ENCODE data around the gene ZNF462.

The ZNF462 gene

GRCh38 chr9:106922026-106922425 lies 59.1 kb downstream of the ZNF462 start:
- H3K27ac ChIP-seq (ENCODE audit: poor library complexity, severe bottlenecking): peak overlapping the region; percentile 24
- DNase-seq (ENCODE audit: low spot score): no peak
- H3K4me1 ChIP-seq (ENCODE audit: insufficient read depth, poor library complexity, severe bottlenecking): peaks cover 37% of the 10 kb centered on the region

DNA sequence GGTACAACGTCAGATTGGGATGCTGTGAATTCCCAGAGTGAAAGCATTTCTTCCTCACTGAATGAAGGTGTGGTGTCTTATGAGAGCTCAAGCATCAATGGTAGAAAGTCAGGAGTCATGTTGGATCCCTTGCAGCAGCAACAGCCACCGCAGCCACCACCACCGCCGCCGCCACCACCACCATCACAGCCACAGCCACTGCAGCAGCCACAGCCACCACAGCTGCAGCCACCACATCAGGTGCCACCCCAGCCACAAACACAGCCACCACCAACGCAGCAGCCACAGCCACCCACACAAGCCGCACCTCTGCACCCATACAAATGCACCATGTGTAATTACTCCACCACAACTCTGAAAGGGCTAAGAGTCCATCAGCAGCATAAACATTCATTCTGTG lies 62.4 kb downstream of the ZNF462 start:
- H3K36me3 ChIP-seq (ENCODE audit: low read depth): peaks cover 72% of the 10 kb centered on the region
- H3K9me3 ChIP-seq (ENCODE audit: severe bottlenecking): no peaks in the 10 kb centered on the region
- H3K4me3 ChIP-seq (ENCODE audit: severe bottlenecking): no peak overlapping the region
- TF ChIP-seq, protein P1, sequence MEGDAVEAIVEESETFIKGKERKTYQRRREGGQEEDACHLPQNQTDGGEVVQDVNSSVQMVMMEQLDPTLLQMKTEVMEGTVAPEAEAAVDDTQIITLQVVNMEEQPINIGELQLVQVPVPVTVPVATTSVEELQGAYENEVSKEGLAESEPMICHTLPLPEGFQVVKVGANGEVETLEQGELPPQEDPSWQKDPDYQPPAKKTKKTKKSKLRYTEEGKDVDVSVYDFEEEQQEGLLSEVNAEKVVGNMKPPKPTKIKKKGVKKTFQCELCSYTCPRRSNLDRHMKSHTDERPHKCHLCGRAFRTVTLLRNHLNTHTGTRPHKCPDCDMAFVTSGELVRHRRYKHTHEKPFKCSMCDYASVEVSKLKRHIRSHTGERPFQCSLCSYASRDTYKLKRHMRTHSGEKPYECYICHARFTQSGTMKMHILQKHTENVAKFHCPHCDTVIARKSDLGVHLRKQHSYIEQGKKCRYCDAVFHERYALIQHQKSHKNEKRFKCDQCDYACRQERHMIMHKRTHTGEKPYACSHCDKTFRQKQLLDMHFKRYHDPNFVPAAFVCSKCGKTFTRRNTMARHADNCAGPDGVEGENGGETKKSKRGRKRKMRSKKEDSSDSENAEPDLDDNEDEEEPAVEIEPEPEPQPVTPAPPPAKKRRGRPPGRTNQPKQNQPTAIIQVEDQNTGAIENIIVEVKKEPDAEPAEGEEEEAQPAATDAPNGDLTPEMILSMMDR (IDR thresholded peaks at IDR 0.05; ENCODE audit: poor library complexity, severe bottlenecking): no peak
- ATAC-seq (ENCODE audit: low read depth): no peak
- H3K27ac ChIP-seq (ENCODE audit: poor library complexity, severe bottlenecking): no peak overlapping the region
- no peaks in the 10 kb centered on the region for H3K27me3 ChIP-seq (ENCODE audit: insufficient read depth, poor library complexity, severe bottlenecking)
- DNase-seq (ENCODE audit: low spot score): no peak
- H3K4me1 ChIP-seq (ENCODE audit: insufficient read depth, poor library complexity, severe bottlenecking): peaks cover 17% of the 10 kb centered on the region

More at GRCh38 chr9:106922026-106922425, 59.1 kb downstream of the ZNF462 start:
- Histone ChIP-seq H3K9me3 (ENCODE audit: severe bottlenecking) (no peaks in the 10 kb centered on the region), H3K4me3 (ENCODE audit: severe bottlenecking) (no peak overlapping the region), H3K36me3 (ENCODE audit: low read depth) (peaks cover 52% of the 10 kb centered on the region), H3K27me3 (ENCODE audit: insufficient read depth, poor library complexity, severe bottlenecking) (no peaks in the 10 kb centered on the region)
- no peak for ATAC-seq (ENCODE audit: low read depth)
- TF ChIP-seq, protein P1 (IDR thresholded peaks at IDR 0.05; ENCODE audit: poor library complexity, severe bottlenecking): no peak

GRCh38 chr9:106927916-106928315 lies 65.0 kb downstream of the ZNF462 start:
- TF ChIP-seq, protein P1 (IDR thresholded peaks at IDR 0.05; ENCODE audit: poor library complexity, severe bottlenecking): no peak
- H3K27me3 ChIP-seq (ENCODE audit: insufficient read depth, poor library complexity, severe bottlenecking): no peaks in the 10 kb centered on the region
- no peak overlapping the region for H3K4me3 ChIP-seq (ENCODE audit: severe bottlenecking)
- H3K9me3 ChIP-seq (ENCODE audit: severe bottlenecking): no peaks in the 10 kb centered on the region
- no peak overlapping the region for H3K27ac ChIP-seq (ENCODE audit: poor library complexity, severe bottlenecking)
- H3K36me3 ChIP-seq (ENCODE audit: low read depth): peaks cover 95% of the 10 kb centered on the region
- no peak for ATAC-seq (ENCODE audit: low read depth)
- no peak for DNase-seq (ENCODE audit: low spot score)
- H3K4me1 ChIP-seq (ENCODE audit: insufficient read depth, poor library complexity, severe bottlenecking): no peaks in the 10 kb centered on the region

DNA sequence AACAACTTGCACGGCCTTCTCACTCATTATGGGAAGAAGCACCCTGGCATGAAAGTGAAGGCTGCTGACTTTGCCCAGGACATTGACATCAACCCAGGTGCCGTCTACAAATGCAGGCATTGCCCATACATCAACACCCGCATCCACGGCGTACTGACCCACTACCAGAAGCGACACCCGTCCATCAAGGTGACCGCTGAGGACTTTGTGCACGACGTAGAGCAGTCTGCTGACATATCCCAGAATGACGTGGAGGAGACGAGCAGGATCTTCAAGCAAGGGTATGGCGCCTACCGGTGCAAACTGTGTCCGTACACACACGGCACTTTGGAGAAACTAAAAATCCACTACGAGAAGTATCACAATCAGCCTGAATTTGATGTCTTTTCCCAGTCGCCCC lies 65.4 kb downstream of the ZNF462 start:
- Histone ChIP-seq H3K4me1 (ENCODE audit: insufficient read depth, poor library complexity, severe bottlenecking) (no peaks in the 10 kb centered on the region), H3K36me3 (ENCODE audit: low read depth) (peaks cover 95% of the 10 kb centered on the region), H3K27ac (ENCODE audit: poor library complexity, severe bottlenecking) (no peak overlapping the region), H3K4me3 (ENCODE audit: severe bottlenecking) (no peak overlapping the region), H3K27me3 (ENCODE audit: insufficient read depth, poor library complexity, severe bottlenecking) (no peaks in the 10 kb centered on the region), H3K9me3 (ENCODE audit: severe bottlenecking) (no peaks in the 10 kb centered on the region)
- TF ChIP-seq, protein P1 (IDR thresholded peaks at IDR 0.05; ENCODE audit: poor library complexity, severe bottlenecking): no peak
- ATAC-seq (ENCODE audit: low read depth): no peak
- no peak for DNase-seq (ENCODE audit: low spot score)

GRCh38 chr9:106929471-106930177 lies 66.7 kb downstream of the ZNF462 start:
- DNase-seq (ENCODE audit: low spot score) (no peak), ATAC-seq (ENCODE audit: low read depth) (no peak)
- H3K9me3 ChIP-seq (ENCODE audit: severe bottlenecking): no peaks in the 10 kb centered on the region
- H3K4me1 ChIP-seq (ENCODE audit: insufficient read depth, poor library complexity, severe bottlenecking): no peaks in the 10 kb centered on the region
- peaks cover 95% of the 10 kb centered on the region for H3K36me3 ChIP-seq (ENCODE audit: low read depth)
- H3K27me3 ChIP-seq (ENCODE audit: insufficient read depth, poor library complexity, severe bottlenecking): no peaks in the 10 kb centered on the region
- no peak overlapping the region for H3K27ac ChIP-seq (ENCODE audit: poor library complexity, severe bottlenecking)
- no peak overlapping the region for H3K4me3 ChIP-seq (ENCODE audit: severe bottlenecking)
- TF ChIP-seq, protein P1 (IDR thresholded peaks at IDR 0.05; ENCODE audit: poor library complexity, severe bottlenecking): no peak
